Small intestine (tissue), 7 donors: ENCODE measurements around the gene RHEB. TPM values are rescaled to one million over a fixed set of nuclear protein-coding genes. Genes with fewer than 3 reads are reported as not detected.

Experiments
- DNase-seq, 2 donors: peaks; one replicate each; pipeline versions ENCODE4 v3.0.0 to v3.0.0-alpha.2; 2013
- FAIRE-seq: peaks from 2 replicates; lab custom pipeline; 2012; peaks lifted over from hg19 to GRCh38; lab: Jason Lieb, UNC
- H3K27ac ChIP-seq, 3 donors: one replicate each; pipeline ENCODE4 v1.5.1; 2013; ENCODE audit warnings: low read length in 2 of 3, mild to moderate bottlenecking in 2 of 3, control low read depth in 1 of 3, inconsistent platforms in 1 of 3, low read depth in 1 of 3, moderate library complexity in 1 of 3
- H3K27me3 ChIP-seq, 3 donors: one replicate each; pipeline ENCODE4 v1.6.1; 2013; ENCODE audit warnings: low read length in 3 of 3, inconsistent platforms in 1 of 3; ENCODE audit not compliant: control insufficient read depth in 3 of 3, insufficient read depth in 3 of 3
- H3K36me3 ChIP-seq, 3 donors: one replicate each; pipeline ENCODE4 v1.6.1; 2013; ENCODE audit warnings: low read length in 3 of 3, inconsistent platforms in 1 of 3, low read depth in 1 of 3, mild to moderate bottlenecking in 1 of 3, moderate library complexity in 1 of 3; ENCODE audit not compliant: control insufficient read depth in 3 of 3, insufficient read depth in 2 of 3
- H3K4me1 ChIP-seq, 3 donors: one replicate each; pipeline ENCODE4 v1.6.1; 2013; ENCODE audit warnings: low read length in 2 of 3, inconsistent platforms in 1 of 3, low read depth in 1 of 3, mild to moderate bottlenecking in 1 of 3, moderate library complexity in 1 of 3; ENCODE audit not compliant: control insufficient read depth in 3 of 3, insufficient read depth in 2 of 3
- H3K4me3 ChIP-seq, 3 donors: one replicate each; pipeline ENCODE4 v1.5.1; 2013; ENCODE audit warnings: low read length in 3 of 3, control low read depth in 1 of 3, inconsistent platforms in 1 of 3, low read depth in 1 of 3, mild to moderate bottlenecking in 1 of 3, moderate library complexity in 1 of 3
- H3K9me3 ChIP-seq, 2 donors: one replicate each; pipeline ENCODE4 v1.6.1; 2013; ENCODE audit warnings: low read depth in 1 of 2, low read length in 1 of 2; ENCODE audit not compliant: control insufficient read depth in 2 of 2, insufficient read depth in 1 of 2
- WGBS, 3 donors: extraction: QIAGEN DNeasy Blood & Tissue Kit; methylation state at CpG; one replicate each; pipeline ENCODE4 v1.1.7; 2013; 5-methylcytosine and 5-hydroxymethylcytosine counted together
- polyA plus RNA-seq, 4 donors: library from polyadenylated mRNA; stranded (reverse) in 3 of 4; unstranded in 1 of 4; fragments of 200-250 nt in 3 of 4; fragments of 120-200 nt in 1 of 4; gene quantifications; one replicate each; pipeline versions ENCODE4 v1.2.1 to v1.2.3, GENCODE V29; 2013
- donor health status: healthy with polysubstance abuse.
- donor health status: control.
- donor health status: control.
- donor health status: Bipolar disorder and iron deficiency.
- donor health status: healthy.

RHEB gene
- polyA plus RNA-seq, 4 donors = 54.4 to 84.6 (median 64.4) TPM

GRCh38 chr7:151452680-151453325 is 66.9 kb downstream of the RHEB start:
- H3K27me3 ChIP-seq = peaks cover 0 to 3% (median 0%) of the 10 kb centered on the region in 3 donors
- WGBS, 3 donors = 89 to 92% (median 90%) methylated on average over 15 of the region's 15 CpGs
- DNase-seq = no peak

GRCh38 chr7:151451626-151452571 is 67.8 kb downstream of the RHEB start:
- H3K4me3 ChIP-seq = no peak overlapping the region
- H3K36me3 ChIP-seq = no peaks in the 10 kb centered on the region
- 78 to 87% (median 83%) methylated on average over 23 of the region's 23 CpGs for WGBS, 3 donors
- FAIRE-seq (no peak), DNase-seq (no peak)
- H3K4me1 ChIP-seq = peaks cover 0 to 6% (median 0%) of the 10 kb centered on the region in 3 donors
- no peaks in the 10 kb centered on the region for H3K9me3 ChIP-seq
- no peak overlapping the region for H3K27ac ChIP-seq
- H3K27me3 ChIP-seq = peaks cover 0 to 3% (median 0%) of the 10 kb centered on the region in 3 donors

More at GRCh38 chr7:151452680-151453325, 66.9 kb downstream of the RHEB start:
- no peaks in the 10 kb centered on the region for H3K9me3 ChIP-seq
- no peak for FAIRE-seq
- no peak overlapping the region for H3K4me3 ChIP-seq
- no peaks in the 10 kb centered on the region for H3K36me3 ChIP-seq
- peaks cover 0 to 6% (median 0%) of the 10 kb centered on the region in 3 donors for H3K4me1 ChIP-seq
- H3K27ac ChIP-seq = no peak overlapping the region

- Histone ChIP-seq H3K27ac (no peak overlapping the region), H3K4me1 (peaks cover 0 to under 1% (median 0%) of the 10 kb centered on the region in 3 donors), H3K4me3 (no peak overlapping the region), H3K27me3 (peaks cover 0 to 3% (median 0%) of the 10 kb centered on the region in 3 donors), H3K36me3 (no peaks in the 10 kb centered on the region), H3K9me3 (no peaks in the 10 kb centered on the region)
- 86 to 93% (median 91%) methylated on average over 5 of the region's 5 CpGs for WGBS, 3 donors
- FAIRE-seq = no peak
- DNase-seq = no peak
These were observed 68.5 kb downstream of the RHEB start for GRCh38 chr7:151451156-151451555.

GRCh38 chr7:151449990-151450389 is 69.7 kb downstream of the RHEB start:
- FAIRE-seq = no peak
- WGBS, 3 donors = 87 to 90% (median 88%) methylated on average over 9 of the region's 9 CpGs
- Histone ChIP-seq H3K4me3 (no peak overlapping the region), H3K4me1 (no peaks in the 10 kb centered on the region), H3K27me3 (peaks cover 0 to 3% (median 0%) of the 10 kb centered on the region in 3 donors), H3K27ac (no peak overlapping the region), H3K36me3 (no peaks in the 10 kb centered on the region), H3K9me3 (no peaks in the 10 kb centered on the region)
- DNase-seq = no peak

- 5 to 6% (median 5%) methylated on average over 55 to 61 of the region's 61 CpGs for WGBS, 3 donors
- FAIRE-seq = no peak
- H3K27ac ChIP-seq = peak overlapping the region in 1 of 3 donors; percentile 51
These were observed 71.1 kb downstream of the RHEB start for GRCh38 chr7:151448261-151449252.

DNA sequence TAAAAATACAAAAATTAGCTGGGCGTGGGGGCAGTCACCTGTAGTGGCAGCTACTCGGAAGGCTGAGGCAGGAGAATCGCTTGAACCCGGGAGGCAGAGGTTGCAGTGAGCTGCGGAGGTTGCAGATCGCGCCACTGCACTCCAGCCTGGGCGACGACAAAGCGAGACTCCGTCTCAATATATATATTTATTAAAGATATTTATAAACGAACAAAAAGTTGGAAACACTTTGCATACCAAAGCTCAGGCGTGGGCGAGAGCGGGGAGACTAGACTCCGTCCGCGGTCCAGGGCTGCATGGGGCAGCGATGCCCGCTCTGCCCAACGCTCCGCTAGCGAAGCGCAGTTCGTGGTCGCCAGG is 71.8 kb downstream of the RHEB start:
- H3K27ac ChIP-seq = peak overlapping the region in 1 of 3 donors; percentile 51

More at GRCh38 chr7:151448261-151449252, 71.1 kb downstream of the RHEB start:
- peak overlapping the region; percentile 19 to 73 (median 59) for H3K4me3 ChIP-seq
- peaks cover 0 to 3% (median 0%) of the 10 kb centered on the region in 3 donors for H3K27me3 ChIP-seq
- no peaks in the 10 kb centered on the region for H3K4me1 ChIP-seq
- H3K9me3 ChIP-seq = no peaks in the 10 kb centered on the region
- peak; percentile 64 to 90 for DNase-seq
- no peaks in the 10 kb centered on the region for H3K36me3 ChIP-seq

GRCh38 chr7:151447312-151447711 is 72.4 kb downstream of the RHEB start:
- H3K27me3 ChIP-seq = peaks cover 0 to 7% (median 0%) of the 10 kb centered on the region in 3 donors
- no peaks in the 10 kb centered on the region for H3K4me1 ChIP-seq
- WGBS, 3 donors = 93 to 97% (median 95%) methylated on average over 18 of the region's 18 CpGs
- no peak for FAIRE-seq
- H3K9me3 ChIP-seq = no peaks in the 10 kb centered on the region
- DNase-seq = no peak
- H3K4me3 ChIP-seq = no peak overlapping the region
- H3K27ac ChIP-seq = no peak overlapping the region
- no peaks in the 10 kb centered on the region for H3K36me3 ChIP-seq

More for the DNA sequence above, 71.8 kb downstream of the RHEB start:
- no peak for DNase-seq
- FAIRE-seq = no peak
- peaks cover 0 to 5% (median 0%) of the 10 kb centered on the region in 3 donors for H3K27me3 ChIP-seq
- no peaks in the 10 kb centered on the region for H3K9me3 ChIP-seq
- no peaks in the 10 kb centered on the region for H3K4me1 ChIP-seq
- WGBS, 3 donors = 50 to 71% (median 58%) methylated on average over 26 of the region's 26 CpGs
- no peaks in the 10 kb centered on the region for H3K36me3 ChIP-seq
- H3K4me3 ChIP-seq = peak overlapping the region in 2 of 3 donors; percentile 59 to 73
